ENCODE measurements around the gene HSD17B1.

HSD17B1 gene

GRCh38 chr17:42548070-42548837 lies 4.5 kb upstream of the HSD17B1 start:
- TF ChIP-seq CTCF (IDR thresholded peaks at IDR 0.05; ENCODE audit: unreplicated experiment in 3 of 3): peak; percentile 40 to 58 (median 42)
- Mint-ChIP-seq H3K27me3 (ENCODE audit: low read depth) (peaks cover 13% of the 10 kb centered on the region), H3K36me3 (ENCODE audit: low read depth) (peaks cover 3% of the 10 kb centered on the region), H3K4me1 (peaks cover 9% of the 10 kb centered on the region), H3K9me3 (no peaks in the 10 kb centered on the region), H3K27ac (no peak overlapping the region), H3K4me3 (peak overlapping the region; percentile 68 to 70 (median 69))

GRCh38 chr17:42548993-42549755 lies 3.5 kb upstream of the HSD17B1 start:
- Mint-ChIP-seq H3K36me3 (ENCODE audit: low read depth) (peaks cover 3% of the 10 kb centered on the region), H3K27me3 (ENCODE audit: low read depth) (peaks cover 13% of the 10 kb centered on the region), H3K27ac (no peak overlapping the region), H3K4me3 (peak overlapping the region; percentile 68 to 70 (median 69)), H3K9me3 (no peaks in the 10 kb centered on the region), H3K4me1 (peaks cover 9% of the 10 kb centered on the region)
- TF ChIP-seq CTCF (IDR thresholded peaks at IDR 0.05; ENCODE audit: unreplicated experiment in 3 of 3): no peak

- H3K27ac Mint-ChIP-seq: peak overlapping the region in 2 of 3 experiments; percentile 61 to 96
- H3K27me3 Mint-ChIP-seq (ENCODE audit: low read depth): peaks cover 7% of the 10 kb centered on the region
- no peaks in the 10 kb centered on the region for H3K9me3 Mint-ChIP-seq
- no peaks in the 10 kb centered on the region for H3K36me3 Mint-ChIP-seq (ENCODE audit: low read depth)
- peak overlapping the region; percentile 94 to 97 (median 96) for H3K4me3 Mint-ChIP-seq
- no peak for TF ChIP-seq CTCF (IDR thresholded peaks at IDR 0.05; ENCODE audit: unreplicated experiment in 3 of 3)
- H3K4me1 Mint-ChIP-seq: peaks cover 26% of the 10 kb centered on the region
Measured at GRCh38 chr17:42553161-42553818, 567 bp downstream of the HSD17B1 start.

GRCh38 chr17:42553866-42554249 lies 1.1 kb downstream of the HSD17B1 start:
- Mint-ChIP-seq H3K4me1 (peaks cover 24% of the 10 kb centered on the region), H3K27me3 (ENCODE audit: low read depth) (peaks cover 5% of the 10 kb centered on the region), H3K4me3 (peak overlapping the region; percentile 94 to 97 (median 96)), H3K36me3 (ENCODE audit: low read depth) (no peaks in the 10 kb centered on the region), H3K9me3 (no peaks in the 10 kb centered on the region), H3K27ac (peak overlapping the region in 2 of 3 experiments; percentile 76 to 96)
- no peak for TF ChIP-seq CTCF (IDR thresholded peaks at IDR 0.05; ENCODE audit: unreplicated experiment in 3 of 3)

- TF ChIP-seq CTCF (IDR thresholded peaks at IDR 0.05; ENCODE audit: unreplicated experiment in 3 of 3): no peak
- Mint-ChIP-seq H3K9me3 (no peaks in the 10 kb centered on the region), H3K4me1 (peaks cover 22% of the 10 kb centered on the region), H3K4me3 (peak overlapping the region; percentile 94 to 97 (median 96)), H3K36me3 (ENCODE audit: low read depth) (no peaks in the 10 kb centered on the region), H3K27me3 (ENCODE audit: low read depth) (no peaks in the 10 kb centered on the region), H3K27ac (peak overlapping the region; percentile 76 to 96 (median 94))
Measured at GRCh38 chr17:42554250-42555121, 1.8 kb downstream of the HSD17B1 start.

Measured in nephron (organoid).